ENCODE results near the gene ZIC1. TPM values are rescaled to one million over a fixed set of nuclear protein-coding genes. Genes with fewer than 3 reads are reported as not detected.

ZIC1 gene
- total RNA-seq, 1 experiment from 2014 or later = not detected

DNA sequence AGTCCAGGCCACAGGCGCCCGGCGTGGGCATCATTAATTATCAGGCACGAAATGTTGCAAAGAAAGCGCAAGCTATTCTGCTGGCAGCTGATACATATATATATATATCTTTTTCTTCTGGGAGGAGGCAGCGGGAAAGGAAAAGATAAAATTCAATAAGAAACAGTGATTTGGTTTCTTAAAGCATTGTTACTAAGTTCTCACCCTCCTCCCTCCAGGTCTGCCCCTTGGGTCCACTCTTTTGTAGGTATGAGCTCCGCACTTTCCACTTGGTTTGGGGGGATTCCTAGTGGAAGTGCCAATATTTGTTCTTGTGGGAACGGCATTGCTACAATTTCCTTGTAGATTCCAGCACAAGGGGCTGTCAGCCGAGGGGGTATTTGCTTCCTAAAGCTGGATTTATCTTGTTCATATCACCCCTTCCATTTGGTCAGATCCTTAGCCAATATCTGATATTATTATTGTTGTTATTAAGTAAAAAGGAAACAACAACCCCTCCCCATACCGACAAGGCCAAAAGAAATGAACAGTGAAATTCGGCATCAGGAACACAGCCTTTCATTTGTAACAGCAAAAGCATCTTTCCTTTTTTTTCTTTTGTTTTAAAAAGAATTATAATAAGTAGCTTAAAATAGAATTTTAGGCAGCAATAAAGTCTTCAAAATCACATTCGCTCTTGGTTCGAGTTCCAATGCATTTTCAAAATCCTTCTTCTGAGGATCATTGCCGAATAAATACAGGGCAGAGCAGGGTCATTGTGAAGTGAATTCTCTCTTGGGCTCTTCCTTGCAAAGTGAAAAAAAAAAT is 15.6 kb downstream of the ZIC1 start:
- CTCF ChIA-PET = interaction anchor here (1.5 kb wide), 1 partner anchor 10 kb away, joined by 3 read pairs; no protein-coding TSS in a partner anchor
- H3K27me3 ChIP-seq (ENCODE audit: insufficient read depth, low read length) = no peaks in the 10 kb centered on the region

DNA sequence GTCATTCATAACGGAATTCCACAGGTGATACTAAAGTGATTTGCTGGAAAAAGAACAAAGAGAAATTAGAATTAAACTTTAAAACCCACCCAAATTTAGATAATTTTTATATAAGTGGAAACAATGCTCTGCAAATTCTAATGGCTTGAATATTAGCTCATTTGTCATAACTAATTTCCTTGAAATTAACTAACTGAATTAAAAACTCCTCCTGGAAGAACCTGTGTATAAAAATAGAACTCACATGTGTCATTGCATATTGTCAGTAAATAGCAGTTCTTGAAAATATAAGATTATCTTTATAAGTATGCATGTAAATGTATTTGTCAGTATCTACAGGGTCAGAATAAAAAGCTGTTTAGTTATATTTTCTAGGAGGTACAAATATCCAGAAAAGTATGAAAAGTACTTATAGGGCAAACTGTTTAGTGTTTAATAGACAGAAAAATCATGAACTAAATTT is 16.3 kb downstream of the ZIC1 start:
- Histone ChIP-seq H3K9ac (ENCODE audit: low read length) (no peak overlapping the region), H3K9me3 (ENCODE audit: control insufficient read depth in 1 of 2, insufficient read depth in 1 of 2, low read depth in 1 of 2, low read length in 2 of 2) (no peaks in the 10 kb centered on the region), H3K9me2 (ENCODE audit: insufficient read depth) (no peaks in the 10 kb centered on the region), H3K4me2 (ENCODE audit: low read length) (no peak overlapping the region), H3K27ac (ENCODE audit: low read depth, low read length) (no peak overlapping the region), H2AFZ (ENCODE audit: low read depth, low read length, poor library complexity, severe bottlenecking) (no peak overlapping the region), H3K4me3 (replicated peaks in 1 of 2; ENCODE audit: low read depth in 1 of 2, low read length in 2 of 2) (no peak overlapping the region), H3K27me3 (ENCODE audit: insufficient read depth, low read length) (no peaks in the 10 kb centered on the region), H3K79me2 (ENCODE audit: insufficient read depth, low read length) (no peaks in the 10 kb centered on the region), H3K4me1 (ENCODE audit: control insufficient read depth in 1 of 2, insufficient read depth in 2 of 2, low read length in 2 of 2) (no peaks in the 10 kb centered on the region), H4K20me1 (ENCODE audit: insufficient read depth) (no peaks in the 10 kb centered on the region), H3K36me3 (ENCODE audit: control insufficient read depth in 1 of 2, insufficient read depth in 2 of 2, low read length in 2 of 2) (no peaks in the 10 kb centered on the region)
- intact Hi-C loops (cut with micrococcal nuclease) = no loop called here
- no TSS peak for BruUV-seq (replicated peaks)
- TF ChIP-seq CEBPB (IDR thresholded peaks at IDR 0.05; ENCODE audit: low read depth) (no peak), SP1 (IDR thresholded peaks at IDR 0.05; ENCODE audit: low read depth) (no peak), EGR1 (IDR thresholded peaks at IDR 0.05; ENCODE audit: low read depth) (no peak), POLR2A (IDR thresholded peaks at IDR 0.05; ENCODE audit: borderline replicate concordance, extremely low read depth, insufficient read depth, insufficient read length) (no peak), ELF1 (IDR thresholded peaks at IDR 0.05; ENCODE audit: borderline replicate concordance, low read depth) (no peak), SIN3A (IDR thresholded peaks at IDR 0.05; ENCODE audit: low read depth) (no peak), YY1 (IDR thresholded peaks at IDR 0.05; ENCODE audit: extremely low read depth, insufficient replicate concordance, low read depth, low read length) (no peak)
- TF ChIP-seq, protein P1, sequence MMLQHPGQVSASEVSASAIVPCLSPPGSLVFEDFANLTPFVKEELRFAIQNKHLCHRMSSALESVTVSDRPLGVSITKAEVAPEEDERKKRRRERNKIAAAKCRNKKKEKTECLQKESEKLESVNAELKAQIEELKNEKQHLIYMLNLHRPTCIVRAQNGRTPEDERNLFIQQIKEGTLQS (IDR thresholded peaks at IDR 0.05) = no peak
- TF ChIP-seq, protein P2, sequence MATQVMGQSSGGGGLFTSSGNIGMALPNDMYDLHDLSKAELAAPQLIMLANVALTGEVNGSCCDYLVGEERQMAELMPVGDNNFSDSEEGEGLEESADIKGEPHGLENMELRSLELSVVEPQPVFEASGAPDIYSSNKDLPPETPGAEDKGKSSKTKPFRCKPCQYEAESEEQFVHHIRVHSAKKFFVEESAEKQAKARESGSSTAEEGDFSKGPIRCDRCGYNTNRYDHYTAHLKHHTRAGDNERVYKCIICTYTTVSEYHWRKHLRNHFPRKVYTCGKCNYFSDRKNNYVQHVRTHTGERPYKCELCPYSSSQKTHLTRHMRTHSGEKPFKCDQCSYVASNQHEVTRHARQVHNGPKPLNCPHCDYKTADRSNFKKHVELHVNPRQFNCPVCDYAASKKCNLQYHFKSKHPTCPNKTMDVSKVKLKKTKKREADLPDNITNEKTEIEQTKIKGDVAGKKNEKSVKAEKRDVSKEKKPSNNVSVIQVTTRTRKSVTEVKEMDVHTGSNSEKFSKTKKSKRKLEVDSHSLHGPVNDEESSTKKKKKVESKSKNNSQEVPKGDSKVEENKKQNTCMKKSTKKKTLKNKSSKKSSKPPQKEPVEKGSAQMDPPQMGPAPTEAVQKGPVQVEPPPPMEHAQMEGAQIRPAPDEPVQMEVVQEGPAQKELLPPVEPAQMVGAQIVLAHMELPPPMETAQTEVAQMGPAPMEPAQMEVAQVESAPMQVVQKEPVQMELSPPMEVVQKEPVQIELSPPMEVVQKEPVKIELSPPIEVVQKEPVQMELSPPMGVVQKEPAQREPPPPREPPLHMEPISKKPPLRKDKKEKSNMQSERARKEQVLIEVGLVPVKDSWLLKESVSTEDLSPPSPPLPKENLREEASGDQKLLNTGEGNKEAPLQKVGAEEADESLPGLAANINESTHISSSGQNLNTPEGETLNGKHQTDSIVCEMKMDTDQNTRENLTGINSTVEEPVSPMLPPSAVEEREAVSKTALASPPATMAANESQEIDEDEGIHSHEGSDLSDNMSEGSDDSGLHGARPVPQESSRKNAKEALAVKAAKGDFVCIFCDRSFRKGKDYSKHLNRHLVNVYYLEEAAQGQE (IDR thresholded peaks at IDR 0.05; ENCODE audit: low read depth) = no peak
- POLR2A ChIA-PET = no interaction called here
- DNase-seq (ENCODE audit: low read depth, low spot score) = no peak
- CTCF ChIA-PET = interaction anchor here (1.5 kb wide), 1 partner anchor 11 kb away, joined by 3 read pairs; no protein-coding TSS in a partner anchor
- RAD21 ChIA-PET (ENCODE audit: low non-redundant PET in 1 of 2, low total read pairs in 2 of 2, uncharacterized antibody in 2 of 2, unreplicated experiment in 2 of 2) = no interaction called here
- no peak for ATAC-seq

More for the DNA sequence above, 15.6 kb downstream of the ZIC1 start:
- Histone ChIP-seq H3K9me3 (ENCODE audit: control insufficient read depth in 1 of 2, insufficient read depth in 1 of 2, low read depth in 1 of 2, low read length in 2 of 2) (no peaks in the 10 kb centered on the region), H4K20me1 (ENCODE audit: insufficient read depth) (no peaks in the 10 kb centered on the region), H3K79me2 (ENCODE audit: insufficient read depth, low read length) (no peaks in the 10 kb centered on the region), H3K9me2 (ENCODE audit: insufficient read depth) (no peaks in the 10 kb centered on the region), H2AFZ (ENCODE audit: low read depth, low read length, poor library complexity, severe bottlenecking) (no peak overlapping the region), H3K36me3 (ENCODE audit: control insufficient read depth in 1 of 2, insufficient read depth in 2 of 2, low read length in 2 of 2) (no peaks in the 10 kb centered on the region), H3K27ac (ENCODE audit: low read depth, low read length) (no peak overlapping the region), H3K4me3 (replicated peaks in 1 of 2; ENCODE audit: low read depth in 1 of 2, low read length in 2 of 2) (no peak overlapping the region), H3K9ac (ENCODE audit: low read length) (no peak overlapping the region), H3K4me1 (ENCODE audit: control insufficient read depth in 1 of 2, insufficient read depth in 2 of 2, low read length in 2 of 2) (no peaks in the 10 kb centered on the region), H3K4me2 (ENCODE audit: low read length) (no peak overlapping the region)
- ChIA-PET RAD21 (ENCODE audit: low non-redundant PET in 1 of 2, low total read pairs in 2 of 2, uncharacterized antibody in 2 of 2, unreplicated experiment in 2 of 2) (no interaction called here), POLR2A (no interaction called here)
- ATAC-seq (no peak), DNase-seq (ENCODE audit: low read depth, low spot score) (no peak)
- TF ChIP-seq YY1 (IDR thresholded peaks at IDR 0.05; ENCODE audit: extremely low read depth, insufficient replicate concordance, low read depth, low read length) (no peak), SP1 (IDR thresholded peaks at IDR 0.05; ENCODE audit: low read depth) (no peak)
- intact Hi-C loops (cut with micrococcal nuclease) = no loop called here
- no TSS peak for BruUV-seq (replicated peaks)

Data from HCT116 (cell line).